Measurements from ENCODE around the gene CIC. TPM values are rescaled to one million over a fixed set of nuclear protein-coding genes. Genes with fewer than 3 reads are reported as not detected.

CIC gene
- total and polyA plus RNA-seq, 9 of the 15 experiments (the other 6 are each of a cell fraction or from before 2014, with no cell fraction given), result 0.07 to 44.7 (median 8.6) TPM

GRCh38 chr19:42325308-42325895 is 56.4 kb downstream of the CIC start, which contains the start of gene MEGF8 (continued):
- TF ChIP-seq PHF8 (IDR thresholded peaks at IDR 0.05; ENCODE audit: borderline replicate concordance, low read length) (peak; percentile 77; the same call in 1 of the 2 replicates), TBL1XR1 (IDR thresholded peaks at IDR 0.05; ENCODE audit: low read length in 2 of 2) (0 out of 4 replicates have a peak, but pooled peaks of 1 of the 2 experiments have one; percentile 35), ZBTB1 (CRISPR knock-in tag; IDR thresholded peaks at IDR 0.05; ENCODE audit: borderline replicate concordance, low read depth) (no peak), SP2 (IDR thresholded peaks at IDR 0.05; ENCODE audit: extremely low read depth, low read depth, low read length, poor library complexity, severe bottlenecking) (peak; percentile 95), DDX20 (tag; IDR thresholded peaks at IDR 0.05; ENCODE audit: low read depth) (no peak), ZKSCAN1 (IDR thresholded peaks at IDR 0.05; ENCODE audit: low read depth, low read length) (peak; percentile 23; the same call in 1 of the 2 replicates), RBM34 (IDR thresholded peaks at IDR 0.05; ENCODE audit: borderline replicate concordance, insufficient read depth, low read length) (0 out of 2 replicates have a peak, but pooled peaks have one; percentile 25), SMC3 (conservative IDR thresholded peaks at IDR 0.05; ENCODE audit: insufficient read depth, low read depth, low read length) (peak; percentile 83), NFIC (IDR thresholded peaks at IDR 0.05) (no peak), ZNF644 (tag; IDR thresholded peaks at IDR 0.05; ENCODE audit: low read depth) (no peak), RBBP5 (IDR thresholded peaks at IDR 0.05; ENCODE audit: borderline replicate concordance, insufficient read depth, low read length, poor library complexity, severe bottlenecking) (peak; percentile 66), ZFP30 (CRISPR knock-in tag; IDR thresholded peaks at IDR 0.05; ENCODE audit: borderline replicate concordance) (no peak), ZNF431 (CRISPR knock-in tag; IDR thresholded peaks at IDR 0.05) (no peak), RBFOX2 (IDR thresholded peaks at IDR 0.05; ENCODE audit: low read depth, low read length) (peak; percentile 89), ETV1 (tag; conservative IDR thresholded peaks at IDR 0.05; ENCODE audit: low read depth) (0 out of 2 replicates have a peak, but pooled peaks have one; percentile 36), SUPT5H (IDR thresholded peaks at IDR 0.05) (peak; percentile 75), HNRNPLL (IDR thresholded peaks at IDR 0.05; ENCODE audit: low read depth, low read length, poor library complexity, severe bottlenecking) (peak; percentile 81), VEZF1 (CRISPR knock-in tag; IDR thresholded peaks at IDR 0.05) (peak; percentile 75; the same call in 1 of the 2 replicates), OTX1 (CRISPR knock-in tag; IDR thresholded peaks at IDR 0.05) (no peak), HDAC1 (IDR thresholded peaks at IDR 0.05) (peak in 1 of 2 experiments; percentile 35; a peak in 2 of 4 replicates), DEAF1 (CRISPR knock-in tag; IDR thresholded peaks at IDR 0.05) (0 out of 2 replicates have a peak, but pooled peaks have one; percentile 51)
- TF ChIP-seq, protein P1, sequence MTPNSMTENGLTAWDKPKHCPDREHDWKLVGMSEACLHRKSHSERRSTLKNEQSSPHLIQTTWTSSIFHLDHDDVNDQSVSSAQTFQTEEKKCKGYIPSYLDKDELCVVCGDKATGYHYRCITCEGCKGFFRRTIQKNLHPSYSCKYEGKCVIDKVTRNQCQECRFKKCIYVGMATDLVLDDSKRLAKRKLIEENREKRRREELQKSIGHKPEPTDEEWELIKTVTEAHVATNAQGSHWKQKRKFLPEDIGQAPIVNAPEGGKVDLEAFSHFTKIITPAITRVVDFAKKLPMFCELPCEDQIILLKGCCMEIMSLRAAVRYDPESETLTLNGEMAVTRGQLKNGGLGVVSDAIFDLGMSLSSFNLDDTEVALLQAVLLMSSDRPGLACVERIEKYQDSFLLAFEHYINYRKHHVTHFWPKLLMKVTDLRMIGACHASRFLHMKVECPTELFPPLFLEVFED (CRISPR knock-in tag; conservative IDR thresholded peaks at IDR 0.05), result no peak
